Esophagus muscularis mucosa (tissue), 4 donors: ENCODE results near the gene IRS2. TPM values are rescaled to one million over a fixed set of nuclear protein-coding genes. Genes with fewer than 3 reads are reported as not detected.

Experiments used
- DNase-seq: peaks from one replicate; pipeline ENCODE4 v3.0.0-alpha.2; 2017; ENCODE audit errors: extremely low spot score
- H3K27ac ChIP-seq, 4 donors: fragments of 200-600 bp; sonication (generic); replicated peaks in 1 of 4; 1 replicate in 3 of 4; 2 replicates in 1 of 4; pipeline ENCODE4 v1.5.1; 2016 to 2019; ENCODE audit warnings: mild to moderate bottlenecking in 1 of 4
- H3K27me3 ChIP-seq, 4 donors: fragments of 200-600 bp; sonication (generic); one replicate each; pipeline versions ENCODE4 v1.5.1 to v1.6.0; 2016 to 2019
- H3K36me3 ChIP-seq, 4 donors: fragments of 200-600 bp; sonication (generic); one replicate each; pipeline ENCODE4 v1.5.1; 2016 to 2019
- H3K4me1 ChIP-seq, 4 donors: fragments of 200-600 bp; sonication (generic); one replicate each; pipeline ENCODE4 v1.5.1; 2016 to 2019
- H3K4me3 ChIP-seq, 4 donors: fragments of 200-600 bp; sonication (generic); 1 replicate in 2 of 4; 2 replicates in 2 of 4; pipeline ENCODE4 v1.5.1; 2016 to 2019; ENCODE audit warnings: mild to moderate bottlenecking in 4 of 4, moderate library complexity in 1 of 4
- H3K9me3 ChIP-seq, 4 donors: fragments of 200-600 bp; sonication (generic); 1 replicate in 3 of 4; 2 replicates in 1 of 4; pipeline ENCODE4 v1.5.1; 2016 to 2019
- EP300 ChIP-seq: sonication (generic); formaldehyde crosslinking; IDR thresholded peaks from one replicate; pipeline ENCODE4 v1.6.1; 2017; ENCODE audit warnings: antibody characterized with exemption
- POLR2A ChIP-seq: fragments of 450-650 bp; IDR thresholded peaks from one replicate; pipeline ENCODE4 v1.6.1; 2017; ENCODE audit warnings: antibody characterized with exemption, moderate library complexity, mild to moderate bottlenecking, low read depth
- POLR2AphosphoS5 ChIP-seq, 2 donors: sonication (generic); formaldehyde crosslinking; IDR thresholded peaks; one replicate each; pipeline ENCODE4 v1.6.1; 2017; ENCODE audit warnings: antibody characterized with exemption in 2 of 2
- whole genome bisulfite sequencing: methylation state at CpG from one replicate; pipeline ENCODE4 v1.1.5; 2018; 5-methylcytosine and 5-hydroxymethylcytosine counted together
- intact Hi-C: fragments of 100-400 bp; cut with DNase I; formaldehyde crosslinking; loops from one replicate; pipeline ENCODE4 v1.15.1; 2023
- total RNA-seq, 4 donors: library from RNA; depleted of rRNA; stranded (reverse); fragments of >200 nt; gene quantifications; one replicate each; pipeline versions ENCODE4 v1.1.0 to v1.2.1, GENCODE V29; 2016
- TF ChIP-seq, protein P1 (sequence below), 3 experiments: fragments of 200-600 bp in 2 of 3; fragments of 450-650 bp in 1 of 3; sonication (generic) in 2 of 3; IDR thresholded peaks; one replicate each; pipeline ENCODE4 v1.5.1; 2017 to 2019; ENCODE audit warnings: antibody characterized with exemption in 3 of 3, mild to moderate bottlenecking in 2 of 3, moderate library complexity in 1 of 3

IRS2 gene
- total RNA-seq, 4 donors from 2014 or later, result 46.4 to 95.3 (median 63.7) TPM

DNA sequence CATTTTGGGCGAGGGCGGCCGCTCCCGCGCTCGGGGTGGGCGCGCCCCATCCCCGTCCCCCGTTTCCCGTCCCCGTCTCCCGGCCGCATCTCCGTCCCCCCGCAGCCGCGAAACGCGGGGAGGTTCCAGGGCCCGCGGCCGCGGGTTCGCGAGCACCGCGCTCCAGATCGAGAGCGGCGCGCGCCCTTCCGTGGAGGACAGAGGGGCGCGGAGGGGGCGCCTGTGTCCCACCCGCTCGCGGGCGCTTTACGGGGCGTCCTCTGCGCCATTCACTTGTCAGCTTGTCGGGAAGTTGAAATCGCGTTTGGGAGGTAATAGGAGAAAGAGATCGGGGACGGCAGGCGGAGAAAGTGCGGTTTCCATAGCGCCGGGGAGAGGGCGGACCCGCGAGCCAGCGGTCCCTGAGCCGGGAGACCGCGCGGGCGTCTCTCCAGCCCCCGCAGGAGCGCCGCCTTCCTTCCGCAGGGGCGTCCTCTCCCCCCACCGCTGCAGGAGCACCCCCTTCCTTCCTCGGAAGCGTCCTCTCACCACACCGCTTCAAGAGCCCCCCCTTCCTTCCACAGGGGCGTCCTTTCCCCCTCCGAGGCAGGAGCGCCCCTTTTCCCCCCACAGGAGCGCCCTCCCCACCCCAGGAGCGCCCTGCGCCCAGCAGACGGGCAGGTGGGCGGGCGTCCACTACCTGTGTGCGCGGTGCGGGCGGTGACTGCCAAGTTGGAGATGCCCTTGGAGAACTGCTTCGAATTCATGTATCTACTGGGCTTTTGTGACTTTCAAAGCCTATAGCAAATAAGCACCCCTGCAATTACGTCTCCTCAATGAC is 962 bp upstream of the IRS2 start:
- H3K9me3 ChIP-seq, result no peaks in the 10 kb centered on the region
- TF ChIP-seq POLR2AphosphoS5 (IDR thresholded peaks at IDR 0.05) (no peak), POLR2A (no peak), EP300 (no peak)
- TF ChIP-seq, protein P1, sequence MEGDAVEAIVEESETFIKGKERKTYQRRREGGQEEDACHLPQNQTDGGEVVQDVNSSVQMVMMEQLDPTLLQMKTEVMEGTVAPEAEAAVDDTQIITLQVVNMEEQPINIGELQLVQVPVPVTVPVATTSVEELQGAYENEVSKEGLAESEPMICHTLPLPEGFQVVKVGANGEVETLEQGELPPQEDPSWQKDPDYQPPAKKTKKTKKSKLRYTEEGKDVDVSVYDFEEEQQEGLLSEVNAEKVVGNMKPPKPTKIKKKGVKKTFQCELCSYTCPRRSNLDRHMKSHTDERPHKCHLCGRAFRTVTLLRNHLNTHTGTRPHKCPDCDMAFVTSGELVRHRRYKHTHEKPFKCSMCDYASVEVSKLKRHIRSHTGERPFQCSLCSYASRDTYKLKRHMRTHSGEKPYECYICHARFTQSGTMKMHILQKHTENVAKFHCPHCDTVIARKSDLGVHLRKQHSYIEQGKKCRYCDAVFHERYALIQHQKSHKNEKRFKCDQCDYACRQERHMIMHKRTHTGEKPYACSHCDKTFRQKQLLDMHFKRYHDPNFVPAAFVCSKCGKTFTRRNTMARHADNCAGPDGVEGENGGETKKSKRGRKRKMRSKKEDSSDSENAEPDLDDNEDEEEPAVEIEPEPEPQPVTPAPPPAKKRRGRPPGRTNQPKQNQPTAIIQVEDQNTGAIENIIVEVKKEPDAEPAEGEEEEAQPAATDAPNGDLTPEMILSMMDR (IDR thresholded peaks at IDR 0.05), result peak in 1 of 3 experiments; percentile 6
- peak overlapping the region; percentile 94 to 98 (median 97) for H3K27ac ChIP-seq
- WGBS, result under 1% methylated on average over 55 of the region's 86 CpGs
- H3K4me3 ChIP-seq, result peak overlapping the region; percentile 83 to 98 (median 96)
- intact Hi-C loops, result loop anchor here (5.0 to 10.0 kb wide), 2 partner anchors 320 to 543 kb away; no protein-coding TSS in a partner anchor
- no peaks in the 10 kb centered on the region for H3K27me3 ChIP-seq
- peak; percentile 92 for DNase-seq
- peaks cover 17 to 22% (median 21%) of the 10 kb centered on the region in 4 donors for H3K36me3 ChIP-seq
- peaks cover 22 to 63% (median 53%) of the 10 kb centered on the region in 4 donors for H3K4me1 ChIP-seq

DNA sequence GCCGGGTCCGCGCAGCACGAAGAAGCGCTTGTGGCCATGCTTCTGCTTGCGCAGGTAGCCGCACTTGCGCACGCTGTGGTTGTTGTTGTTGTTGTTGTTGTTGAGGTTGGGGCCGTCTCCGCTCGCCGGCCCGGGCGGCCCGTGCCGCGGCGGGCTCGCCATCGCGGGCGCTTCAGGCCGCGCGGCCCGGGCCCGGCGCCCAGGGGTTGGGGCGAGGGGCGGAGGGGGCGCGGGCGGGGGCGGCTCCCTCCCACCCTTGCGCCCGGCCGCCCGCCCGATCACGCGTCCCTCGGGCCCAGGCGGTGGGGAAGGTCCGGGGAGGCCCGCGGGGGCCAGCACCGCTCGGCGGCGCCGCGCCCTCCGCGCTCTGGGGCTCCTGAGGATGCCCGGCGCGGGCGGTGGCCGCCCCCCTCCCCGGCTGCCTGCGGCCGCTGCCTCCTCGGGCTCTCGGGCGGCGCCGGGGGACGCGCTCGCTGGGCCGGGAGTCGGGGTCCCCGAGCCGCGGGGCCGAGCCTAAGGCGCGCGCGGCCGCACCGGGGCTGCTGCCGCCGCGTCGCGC is 412 bp downstream of the IRS2 start:
- intact Hi-C loops, result loop anchor here (2.0 to 10.0 kb wide), 3 partner anchors 321 to 823 kb away; no protein-coding TSS in a partner anchor
- WGBS, result no CpG with 5 or more reads among the region's 88 CpGs
- H3K4me1 ChIP-seq, result peaks cover 23 to 69% (median 60%) of the 10 kb centered on the region in 4 donors
- H3K9me3 ChIP-seq, result no peaks in the 10 kb centered on the region
- H3K27ac ChIP-seq, result peak overlapping the region; percentile 93 to 98 (median 95)
- H3K36me3 ChIP-seq, result peaks cover 22 to 36% (median 29%) of the 10 kb centered on the region in 4 donors
- H3K4me3 ChIP-seq, result peak overlapping the region; percentile 83 to 98 (median 96)
- no peaks in the 10 kb centered on the region for H3K27me3 ChIP-seq
- DNase-seq, result no peak
- TF ChIP-seq, protein P1 (IDR thresholded peaks at IDR 0.05), result no peak
- TF ChIP-seq POLR2AphosphoS5 (IDR thresholded peaks at IDR 0.05) (no peak), POLR2A (no peak), EP300 (no peak)

DNA sequence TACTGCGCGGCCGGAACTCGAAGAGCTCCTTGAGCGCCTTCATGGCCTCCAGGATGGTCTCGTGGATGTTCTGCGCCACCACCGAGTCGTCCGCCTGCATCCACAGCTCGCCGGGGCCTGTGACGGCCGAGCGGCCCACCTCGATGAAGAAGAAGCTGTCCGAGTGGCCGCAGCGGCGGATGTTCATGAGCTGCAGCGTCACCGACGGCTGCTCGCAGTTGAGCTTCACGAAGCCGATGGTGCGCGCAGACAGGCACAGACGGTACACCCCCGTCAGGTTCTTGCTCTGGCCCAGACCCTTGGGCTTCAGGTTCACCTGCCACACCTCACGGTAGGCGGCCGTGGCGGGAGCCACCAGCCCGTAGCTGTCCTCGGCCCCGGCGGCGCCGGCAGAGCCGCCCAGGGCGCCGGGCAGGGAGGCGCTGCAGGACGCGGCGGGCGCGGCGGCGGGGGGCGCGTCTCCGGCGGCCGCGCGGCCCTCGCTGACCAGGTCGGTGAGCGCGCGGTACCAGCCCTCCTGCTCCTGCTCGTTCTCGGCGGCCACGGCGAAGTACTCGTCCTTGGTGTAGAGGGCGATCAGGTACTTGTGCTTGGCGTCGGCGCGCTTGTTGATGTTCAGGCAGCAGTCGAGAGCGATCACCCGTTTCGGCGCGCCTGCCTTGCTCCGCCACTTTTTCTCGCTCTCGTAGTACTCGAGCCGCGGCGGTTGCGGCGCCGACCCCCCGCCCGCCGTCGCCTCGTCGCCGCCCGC is 1.1 kb downstream of the IRS2 start:
- WGBS, result 10% methylated on average over 4 of the region's 98 CpGs
- Histone ChIP-seq H3K9me3 (no peaks in the 10 kb centered on the region), H3K27ac (peak overlapping the region; percentile 93 to 98 (median 95)), H3K36me3 (peaks cover 22 to 40% (median 31%) of the 10 kb centered on the region in 4 donors), H3K4me1 (peaks cover 23 to 69% (median 63%) of the 10 kb centered on the region in 4 donors), H3K4me3 (peak overlapping the region; percentile 83 to 98 (median 96)), H3K27me3 (no peaks in the 10 kb centered on the region)
- DNase-seq, result peak; percentile 92
- peak; percentile 23 to 25 for TF ChIP-seq POLR2AphosphoS5 (IDR thresholded peaks at IDR 0.05)
- TF ChIP-seq POLR2A, result no peak
- intact Hi-C loops, result loop anchor here (2.0 to 10.0 kb wide), 3 partner anchors 322 to 823 kb away; no protein-coding TSS in a partner anchor

DNA sequence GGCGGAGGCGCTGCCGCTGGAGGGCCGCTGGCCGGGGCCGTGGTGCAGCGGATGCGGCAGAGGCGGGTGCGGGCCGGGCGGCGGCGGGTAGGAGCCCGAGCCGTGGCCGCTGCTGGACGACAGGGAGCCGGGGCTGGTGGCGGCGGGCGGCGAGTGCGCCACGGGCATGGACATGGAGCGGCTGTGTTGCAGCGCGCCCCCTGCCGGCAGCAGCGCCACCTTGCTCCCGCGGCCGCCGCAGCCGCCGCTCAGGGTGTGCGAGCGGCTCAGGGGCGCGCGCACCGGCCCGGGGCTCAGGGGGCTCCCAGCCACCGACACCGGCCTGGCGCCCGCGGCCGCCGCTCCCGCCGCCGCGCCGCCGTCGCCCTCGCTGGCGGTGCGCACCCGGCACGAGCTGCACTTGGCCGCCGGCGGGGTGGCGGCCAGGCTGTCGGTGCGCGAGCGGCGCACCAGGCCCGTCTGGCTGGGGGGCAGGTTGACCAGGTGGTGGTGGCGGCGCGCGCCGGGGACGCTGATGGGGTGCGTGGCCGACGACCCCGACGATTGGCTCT is 1.7 kb downstream of the IRS2 start:
- no peaks in the 10 kb centered on the region for H3K9me3 ChIP-seq
- peak in 1 of 2 donors; percentile 5 for TF ChIP-seq POLR2AphosphoS5 (IDR thresholded peaks at IDR 0.05)
- no peak for TF ChIP-seq POLR2A
- no peak for TF ChIP-seq EP300
- TF ChIP-seq, protein P1 (IDR thresholded peaks at IDR 0.05), result peak; percentile 62 to 77 (median 70)
- intact Hi-C loops, result loop anchor here (2.0 to 10.0 kb wide), 4 partner anchors 323 to 822 kb away; no protein-coding TSS in a partner anchor

More for the DNA sequence above, 1.7 kb downstream of the IRS2 start:
- peaks cover 23 to 72% (median 66%) of the 10 kb centered on the region in 4 donors for H3K4me1 ChIP-seq
- H3K27me3 ChIP-seq, result no peaks in the 10 kb centered on the region
- DNase-seq, result peak; percentile 91
- H3K4me3 ChIP-seq, result peak overlapping the region; percentile 83 to 98 (median 96)
- peaks cover 22 to 47% (median 34%) of the 10 kb centered on the region in 4 donors for H3K36me3 ChIP-seq
- H3K27ac ChIP-seq, result peak overlapping the region; percentile 93 to 98 (median 95)
- WGBS, result 3% methylated on average over 23 of the region's 83 CpGs
